ENCODE results near the gene TMPRSS12. TPM values are rescaled to one million over a fixed set of nuclear protein-coding genes. Genes with fewer than 3 reads are reported as not detected.

Gene TMPRSS12

DNA sequence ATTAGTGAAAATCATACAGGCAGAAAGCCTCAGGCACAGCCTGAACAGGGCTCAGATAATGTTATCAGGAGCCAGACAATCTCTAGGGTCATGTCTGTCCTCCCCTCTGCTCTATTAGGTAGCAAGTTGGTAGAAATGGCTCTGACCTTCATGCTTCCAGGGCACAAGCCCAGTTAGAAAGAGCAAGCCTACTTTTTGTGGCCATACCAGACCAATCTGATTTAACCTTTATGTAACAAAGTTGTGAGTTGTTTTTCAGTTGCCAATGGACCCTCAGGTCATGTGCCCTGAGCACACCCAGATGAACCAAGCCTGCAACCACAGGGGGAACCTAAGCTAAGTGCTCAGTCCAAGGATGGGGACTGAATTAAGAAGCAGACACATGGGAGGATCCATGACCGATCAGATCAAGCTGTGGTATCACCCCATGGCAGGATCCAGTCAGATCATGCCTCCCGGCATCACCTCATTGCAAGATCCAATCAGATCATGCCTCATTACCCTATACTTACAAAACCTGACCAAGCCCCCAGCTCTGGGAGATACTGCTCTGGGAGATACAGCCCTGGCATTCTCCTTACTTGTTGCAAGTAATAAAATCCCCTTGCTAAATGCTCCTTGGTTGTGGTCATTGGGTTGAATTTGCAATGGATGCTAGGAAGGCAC is 90.9 kb downstream of the TMPRSS12 start:
- Histone ChIP-seq H3K4me2 (ENCODE audit: low read length) (no peak overlapping the region), H2BK120ac (ENCODE audit: low read depth, low read length) (no peak overlapping the region), H3K4me1 (ENCODE audit: control insufficient read depth, low read depth, low read length) (no peaks in the 10 kb centered on the region), H4K8ac (ENCODE audit: low read depth, low read length) (no peak overlapping the region), H2BK15ac (replicated peaks; ENCODE audit: low read depth) (no peak overlapping the region), H3K4me3 (ENCODE audit: low read length) (no peak overlapping the region), H2BK5ac (ENCODE audit: low read length) (no peak overlapping the region), H2AK5ac (ENCODE audit: low read length) (no peak overlapping the region), H3K18ac (ENCODE audit: low read length) (no peak overlapping the region), H3K79me2 (ENCODE audit: control insufficient read depth, insufficient read depth, low read length) (no peaks in the 10 kb centered on the region), H3K9ac (ENCODE audit: low read length) (no peak overlapping the region), H3K36me3 (ENCODE audit: control insufficient read depth, insufficient read depth, low read length) (no peaks in the 10 kb centered on the region), H4K5ac (ENCODE audit: low read length) (no peak overlapping the region), H3K56ac (ENCODE audit: low read length) (no peak overlapping the region), H3K23ac (ENCODE audit: low read length) (no peak overlapping the region), H3K27me3 (ENCODE audit: insufficient read depth, low read length, poor library complexity) (no peaks in the 10 kb centered on the region), H3K27ac (ENCODE audit: low read depth, low read length) (no peak overlapping the region), H3K4ac (ENCODE audit: low read depth, low read length) (no peak overlapping the region), H3K79me1 (ENCODE audit: low read length) (no peaks in the 10 kb centered on the region)
- no CpG with 5 or more reads among the region's 2 CpGs for WGBS (ENCODE audit: extremely low coverage, insufficient coverage, low lambda C conversion rate)
- DNase-seq: peak; percentile 72

DNA sequence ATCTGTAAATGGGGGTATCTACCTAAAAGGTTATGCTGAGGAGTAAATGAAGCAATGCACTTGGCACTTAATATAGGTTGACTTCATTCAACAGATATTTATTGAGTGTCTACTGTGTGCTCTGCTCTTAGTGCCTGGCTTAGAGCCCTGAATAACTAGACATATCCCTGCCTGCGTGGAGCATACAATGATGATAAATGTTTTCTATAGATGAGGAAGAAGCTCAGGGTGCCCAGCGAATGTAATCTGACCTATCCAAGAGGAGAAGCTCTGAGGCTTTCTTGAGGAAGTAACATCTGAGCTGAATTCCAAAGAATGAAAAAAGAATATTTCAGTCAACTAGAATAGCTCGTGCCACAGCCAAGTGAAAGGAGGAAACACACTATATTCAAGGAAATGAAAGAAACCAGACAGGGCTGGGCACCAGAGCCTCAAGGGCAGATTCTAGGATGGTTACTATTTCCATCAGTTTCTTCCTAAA is 91.7 kb downstream of the TMPRSS12 start:
- Histone ChIP-seq H3K56ac (ENCODE audit: low read length) (no peak overlapping the region), H3K27me3 (ENCODE audit: insufficient read depth, low read length, poor library complexity) (no peaks in the 10 kb centered on the region), H2BK5ac (ENCODE audit: low read length) (no peak overlapping the region), H4K5ac (ENCODE audit: low read length) (no peak overlapping the region), H2BK15ac (replicated peaks; ENCODE audit: low read depth) (no peak overlapping the region), H3K4me1 (ENCODE audit: control insufficient read depth, low read depth, low read length) (no peaks in the 10 kb centered on the region), H3K79me1 (ENCODE audit: low read length) (no peaks in the 10 kb centered on the region), H4K8ac (ENCODE audit: low read depth, low read length) (no peak overlapping the region), H3K79me2 (ENCODE audit: control insufficient read depth, insufficient read depth, low read length) (no peaks in the 10 kb centered on the region), H3K9ac (ENCODE audit: low read length) (no peak overlapping the region), H3K27ac (ENCODE audit: low read depth, low read length) (no peak overlapping the region), H3K36me3 (ENCODE audit: control insufficient read depth, insufficient read depth, low read length) (no peaks in the 10 kb centered on the region), H3K18ac (ENCODE audit: low read length) (no peak overlapping the region), H2BK120ac (ENCODE audit: low read depth, low read length) (no peak overlapping the region), H3K4me2 (ENCODE audit: low read length) (no peak overlapping the region), H2AK5ac (ENCODE audit: low read length) (no peak overlapping the region), H3K4ac (ENCODE audit: low read depth, low read length) (no peak overlapping the region), H3K23ac (ENCODE audit: low read length) (no peak overlapping the region), H3K4me3 (ENCODE audit: low read length) (no peak overlapping the region)
- no peak for DNase-seq
- no CpG with 5 or more reads among the region's 3 CpGs for WGBS (ENCODE audit: extremely low coverage, insufficient coverage, low lambda C conversion rate)

- no peak overlapping the region for H3K4me3 ChIP-seq (ENCODE audit: low read length)
Measured at GRCh38 chr12:50934981-50935807, 92.5 kb downstream of the TMPRSS12 start.

GRCh38 chr12:50936821-50937530 is 94.2 kb downstream of the TMPRSS12 start:
- no peaks in the 10 kb centered on the region for H3K79me1 ChIP-seq (ENCODE audit: low read length)
- no peak overlapping the region for H2BK15ac ChIP-seq (replicated peaks; ENCODE audit: low read depth)
- H2BK5ac ChIP-seq (ENCODE audit: low read length): no peak overlapping the region
- no peaks in the 10 kb centered on the region for H3K79me2 ChIP-seq (ENCODE audit: control insufficient read depth, insufficient read depth, low read length)
- H3K4ac ChIP-seq (ENCODE audit: low read depth, low read length): no peak overlapping the region
- no peak overlapping the region for H4K5ac ChIP-seq (ENCODE audit: low read length)
- no peak for DNase-seq
- no peak overlapping the region for H4K8ac ChIP-seq (ENCODE audit: low read depth, low read length)
- no peaks in the 10 kb centered on the region for H3K36me3 ChIP-seq (ENCODE audit: control insufficient read depth, insufficient read depth, low read length)
- no peaks in the 10 kb centered on the region for H3K27me3 ChIP-seq (ENCODE audit: insufficient read depth, low read length, poor library complexity)
- H3K27ac ChIP-seq (ENCODE audit: low read depth, low read length): no peak overlapping the region
- H3K4me1 ChIP-seq (ENCODE audit: control insufficient read depth, low read depth, low read length): no peaks in the 10 kb centered on the region
- no peak overlapping the region for H3K4me3 ChIP-seq (ENCODE audit: low read length)
- no peak overlapping the region for H3K23ac ChIP-seq (ENCODE audit: low read length)
- no peak overlapping the region for H3K4me2 ChIP-seq (ENCODE audit: low read length)
- H2BK120ac ChIP-seq (ENCODE audit: low read depth, low read length): no peak overlapping the region
- no peak overlapping the region for H3K56ac ChIP-seq (ENCODE audit: low read length)
- no peak overlapping the region for H3K9ac ChIP-seq (ENCODE audit: low read length)
- WGBS (ENCODE audit: extremely low coverage, insufficient coverage, low lambda C conversion rate): no CpG with 5 or more reads among the region's 9 CpGs
- H2AK5ac ChIP-seq (ENCODE audit: low read length): no peak overlapping the region
- no peak overlapping the region for H3K18ac ChIP-seq (ENCODE audit: low read length)

More at GRCh38 chr12:50934981-50935807, 92.5 kb downstream of the TMPRSS12 start:
- H3K9ac ChIP-seq (ENCODE audit: low read length): no peak overlapping the region
- H3K27ac ChIP-seq (ENCODE audit: low read depth, low read length): no peak overlapping the region
- no peaks in the 10 kb centered on the region for H3K36me3 ChIP-seq (ENCODE audit: control insufficient read depth, insufficient read depth, low read length)
- H3K79me2 ChIP-seq (ENCODE audit: control insufficient read depth, insufficient read depth, low read length): no peaks in the 10 kb centered on the region
- H3K23ac ChIP-seq (ENCODE audit: low read length): no peak overlapping the region
- no peak overlapping the region for H4K8ac ChIP-seq (ENCODE audit: low read depth, low read length)
- no peak overlapping the region for H2BK15ac ChIP-seq (replicated peaks; ENCODE audit: low read depth)
- H2BK120ac ChIP-seq (ENCODE audit: low read depth, low read length): no peak overlapping the region
- no peak overlapping the region for H3K18ac ChIP-seq (ENCODE audit: low read length)
- H3K4me2 ChIP-seq (ENCODE audit: low read length): no peak overlapping the region
- no peaks in the 10 kb centered on the region for H3K79me1 ChIP-seq (ENCODE audit: low read length)
- no peak overlapping the region for H2BK5ac ChIP-seq (ENCODE audit: low read length)
- no peak overlapping the region for H2AK5ac ChIP-seq (ENCODE audit: low read length)
- H4K5ac ChIP-seq (ENCODE audit: low read length): no peak overlapping the region
- H3K4me1 ChIP-seq (ENCODE audit: control insufficient read depth, low read depth, low read length): no peaks in the 10 kb centered on the region
- no peak overlapping the region for H3K56ac ChIP-seq (ENCODE audit: low read length)
- DNase-seq: no peak
- no peak overlapping the region for H3K4ac ChIP-seq (ENCODE audit: low read depth, low read length)
- WGBS (ENCODE audit: extremely low coverage, insufficient coverage, low lambda C conversion rate): no CpG with 5 or more reads among the region's 6 CpGs
- no peaks in the 10 kb centered on the region for H3K27me3 ChIP-seq (ENCODE audit: insufficient read depth, low read length, poor library complexity)

Small RNA genes within 50 kb of the gene (small RNA-seq; reads per million reads assigned to genes)
- gene AC013244.2 (ENCODE audit: insufficient read depth): not detected
- gene RN7SL519P (ENCODE audit: insufficient read depth): not detected

All from mesendoderm (in vitro differentiated cells).